NB4 (cell line): ENCODE data around the gene GALC.

Experiments used
- POLR2A ChIP-seq: IDR thresholded peaks from 2 replicates; pipeline ENCODE4 v1.6.1; 2011; ENCODE audit warnings: mild to moderate bottlenecking; ENCODE audit not compliant: insufficient read length; ENCODE audit errors: extremely low read depth
- TF ChIP-seq, protein P1 (sequence below): IDR thresholded peaks from one replicate; pipeline ENCODE4 v1.5.1; 2012; ENCODE audit warnings: low read depth, low read length

DNA sequence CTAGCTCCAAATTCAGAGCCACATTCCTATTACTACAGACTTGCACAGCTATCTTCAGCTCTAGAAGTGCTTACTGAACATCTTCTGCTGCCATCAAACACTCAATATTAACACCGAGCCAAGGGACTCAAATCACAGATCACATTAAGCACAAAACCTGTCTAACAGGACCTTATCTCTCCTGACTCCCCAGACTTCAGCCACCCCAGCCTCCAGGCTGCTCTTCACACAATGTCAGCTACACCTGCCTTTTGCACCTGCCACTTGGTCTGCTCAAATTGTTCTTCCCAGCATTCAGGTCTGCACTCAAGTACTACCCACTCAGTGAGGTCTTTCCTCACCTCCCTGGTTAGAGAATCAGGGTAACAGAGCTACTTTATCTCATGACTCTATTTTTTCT is 57.1 kb downstream of the GALC start:
- TF ChIP-seq, protein P1, sequence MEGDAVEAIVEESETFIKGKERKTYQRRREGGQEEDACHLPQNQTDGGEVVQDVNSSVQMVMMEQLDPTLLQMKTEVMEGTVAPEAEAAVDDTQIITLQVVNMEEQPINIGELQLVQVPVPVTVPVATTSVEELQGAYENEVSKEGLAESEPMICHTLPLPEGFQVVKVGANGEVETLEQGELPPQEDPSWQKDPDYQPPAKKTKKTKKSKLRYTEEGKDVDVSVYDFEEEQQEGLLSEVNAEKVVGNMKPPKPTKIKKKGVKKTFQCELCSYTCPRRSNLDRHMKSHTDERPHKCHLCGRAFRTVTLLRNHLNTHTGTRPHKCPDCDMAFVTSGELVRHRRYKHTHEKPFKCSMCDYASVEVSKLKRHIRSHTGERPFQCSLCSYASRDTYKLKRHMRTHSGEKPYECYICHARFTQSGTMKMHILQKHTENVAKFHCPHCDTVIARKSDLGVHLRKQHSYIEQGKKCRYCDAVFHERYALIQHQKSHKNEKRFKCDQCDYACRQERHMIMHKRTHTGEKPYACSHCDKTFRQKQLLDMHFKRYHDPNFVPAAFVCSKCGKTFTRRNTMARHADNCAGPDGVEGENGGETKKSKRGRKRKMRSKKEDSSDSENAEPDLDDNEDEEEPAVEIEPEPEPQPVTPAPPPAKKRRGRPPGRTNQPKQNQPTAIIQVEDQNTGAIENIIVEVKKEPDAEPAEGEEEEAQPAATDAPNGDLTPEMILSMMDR = no peak
- no peak for TF ChIP-seq POLR2A
